ENCODE results near the gene CEP192. TPM values are rescaled to one million over a fixed set of nuclear protein-coding genes. Genes with fewer than 3 reads are reported as not detected.

The CEP192 gene
- total RNA-seq, 1 donor from 2014 or later = 13.9 TPM

DNA sequence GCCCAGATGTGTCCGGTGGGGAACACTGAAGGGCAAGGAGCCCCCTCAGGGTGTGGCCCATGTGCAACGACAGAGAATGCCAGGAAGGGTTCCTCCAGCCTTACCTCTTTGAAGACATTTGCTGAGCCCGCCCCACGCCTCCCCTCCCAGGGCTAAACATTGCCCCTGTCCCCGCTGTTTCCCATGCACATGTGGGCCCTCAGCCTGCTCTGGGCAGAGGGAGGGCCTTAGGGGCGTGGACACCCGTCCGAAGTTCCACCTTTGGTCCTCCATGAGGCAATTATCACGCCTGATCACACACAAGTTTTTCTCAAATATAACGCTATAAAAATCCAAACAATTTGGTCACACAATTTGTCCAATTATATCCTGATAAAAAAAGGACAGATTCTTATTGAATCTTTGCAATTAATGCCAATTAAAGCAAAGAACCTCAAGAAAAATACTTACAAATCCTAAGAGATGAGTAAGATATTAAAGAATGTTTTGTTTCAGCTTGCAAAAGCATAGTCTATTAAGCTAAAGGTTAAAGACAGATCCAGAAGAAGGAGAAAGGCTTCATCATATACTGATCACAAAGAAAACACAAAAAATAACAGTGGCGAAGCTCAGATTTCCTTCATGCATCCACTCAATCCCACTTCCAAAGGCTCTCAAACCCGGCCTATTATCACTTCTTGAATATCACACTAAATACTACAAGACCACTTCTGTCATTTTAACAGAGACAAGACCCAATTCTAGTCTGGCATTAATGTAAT, 172.2 kb downstream of the CEP192 start:
- no peak overlapping the region for H3K27ac ChIP-seq (ENCODE audit: low read depth, low read length)
- H3K4me2 ChIP-seq (ENCODE audit: low read length) = peak overlapping the region; percentile 7
- H3K79me2 ChIP-seq (ENCODE audit: insufficient read depth, low read length) = no peaks in the 10 kb centered on the region
- no peaks in the 10 kb centered on the region for H3K4me1 ChIP-seq (ENCODE audit: insufficient read depth, low read length)
- peaks cover 8% of the 10 kb centered on the region for H3K36me3 Mint-ChIP-seq (ENCODE audit: low read depth, unreplicated experiment)
- no peak overlapping the region for H3K4me3 Mint-ChIP-seq (ENCODE audit: unreplicated experiment)
- no peak overlapping the region for H2AFZ ChIP-seq (ENCODE audit: low read depth, low read length)
- H3K27ac Mint-ChIP-seq (ENCODE audit: unreplicated experiment) = no peak overlapping the region
- H3K27me3 Mint-ChIP-seq (ENCODE audit: low read depth, unreplicated experiment) = peaks cover 8% of the 10 kb centered on the region
- H3K9me3 ChIP-seq (ENCODE audit: insufficient read depth, low read depth, low read length) = no peaks in the 10 kb centered on the region
- no peaks in the 10 kb centered on the region for H3K27me3 ChIP-seq (ENCODE audit: insufficient read depth, low read length)
- no peaks in the 10 kb centered on the region for H3K4me1 Mint-ChIP-seq (ENCODE audit: low read depth, unreplicated experiment)
- peak; percentile 26 for DNase-seq (ENCODE audit: low read depth)
- no peaks in the 10 kb centered on the region for H4K20me1 ChIP-seq (ENCODE audit: insufficient read depth, low read length)
- H3K9me3 Mint-ChIP-seq (ENCODE audit: unreplicated experiment) = peaks cover 18% of the 10 kb centered on the region
- TF ChIP-seq EZH2 (IDR thresholded peaks at IDR 0.05; ENCODE audit: insufficient read depth, low read length) = no peak
- TF ChIP-seq, protein P1, sequence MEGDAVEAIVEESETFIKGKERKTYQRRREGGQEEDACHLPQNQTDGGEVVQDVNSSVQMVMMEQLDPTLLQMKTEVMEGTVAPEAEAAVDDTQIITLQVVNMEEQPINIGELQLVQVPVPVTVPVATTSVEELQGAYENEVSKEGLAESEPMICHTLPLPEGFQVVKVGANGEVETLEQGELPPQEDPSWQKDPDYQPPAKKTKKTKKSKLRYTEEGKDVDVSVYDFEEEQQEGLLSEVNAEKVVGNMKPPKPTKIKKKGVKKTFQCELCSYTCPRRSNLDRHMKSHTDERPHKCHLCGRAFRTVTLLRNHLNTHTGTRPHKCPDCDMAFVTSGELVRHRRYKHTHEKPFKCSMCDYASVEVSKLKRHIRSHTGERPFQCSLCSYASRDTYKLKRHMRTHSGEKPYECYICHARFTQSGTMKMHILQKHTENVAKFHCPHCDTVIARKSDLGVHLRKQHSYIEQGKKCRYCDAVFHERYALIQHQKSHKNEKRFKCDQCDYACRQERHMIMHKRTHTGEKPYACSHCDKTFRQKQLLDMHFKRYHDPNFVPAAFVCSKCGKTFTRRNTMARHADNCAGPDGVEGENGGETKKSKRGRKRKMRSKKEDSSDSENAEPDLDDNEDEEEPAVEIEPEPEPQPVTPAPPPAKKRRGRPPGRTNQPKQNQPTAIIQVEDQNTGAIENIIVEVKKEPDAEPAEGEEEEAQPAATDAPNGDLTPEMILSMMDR (IDR thresholded peaks at IDR 0.05; ENCODE audit: insufficient read depth, low read depth, low read length) = no peak
- H3K4me3 ChIP-seq (ENCODE audit: insufficient read depth, low read depth, low read length) = no peak overlapping the region
- H3K36me3 ChIP-seq (ENCODE audit: insufficient read depth, low read length) = no peaks in the 10 kb centered on the region
- H3K9ac ChIP-seq (ENCODE audit: low read length) = no peak overlapping the region
- FAIRE-seq = no peak

DNA sequence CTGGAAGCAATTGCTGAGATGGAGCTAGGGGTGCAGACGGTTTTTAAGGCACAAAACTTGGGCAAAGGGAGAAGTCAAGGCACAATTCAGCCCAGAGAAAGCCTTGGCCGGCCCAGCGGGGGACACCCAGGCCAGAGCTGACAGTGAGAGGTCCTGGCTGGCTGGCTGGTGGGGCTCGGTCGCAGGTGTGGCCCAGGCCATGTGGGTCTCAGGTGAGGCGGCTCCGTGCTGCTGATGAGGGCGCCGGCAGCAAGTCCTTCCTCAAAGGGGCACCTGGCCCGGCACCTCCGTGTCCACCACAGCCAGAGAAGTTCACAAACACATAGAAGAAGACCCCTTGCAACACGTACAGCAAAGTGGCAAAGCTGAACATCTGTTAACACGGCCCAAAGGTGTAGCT, 173.2 kb downstream of the CEP192 start:
- H3K79me2 ChIP-seq (ENCODE audit: insufficient read depth, low read length) = no peaks in the 10 kb centered on the region
- H3K36me3 Mint-ChIP-seq (ENCODE audit: low read depth, unreplicated experiment) = peaks cover 8% of the 10 kb centered on the region

More for the DNA sequence above, 173.2 kb downstream of the CEP192 start:
- Histone ChIP-seq H2AFZ (ENCODE audit: low read depth, low read length) (no peak overlapping the region), H3K9ac (ENCODE audit: low read length) (no peak overlapping the region), H4K20me1 (ENCODE audit: insufficient read depth, low read length) (no peaks in the 10 kb centered on the region), H3K36me3 (ENCODE audit: insufficient read depth, low read length) (no peaks in the 10 kb centered on the region), H3K4me3 (ENCODE audit: insufficient read depth, low read depth, low read length) (no peak overlapping the region), H3K4me1 (ENCODE audit: insufficient read depth, low read length) (no peaks in the 10 kb centered on the region), H3K27ac (ENCODE audit: low read depth, low read length) (no peak overlapping the region), H3K9me3 (ENCODE audit: insufficient read depth, low read depth, low read length) (no peaks in the 10 kb centered on the region), H3K4me2 (ENCODE audit: low read length) (no peak overlapping the region), H3K27me3 (ENCODE audit: insufficient read depth, low read length) (no peaks in the 10 kb centered on the region)
- Mint-ChIP-seq H3K9me3 (ENCODE audit: unreplicated experiment) (peaks cover 15% of the 10 kb centered on the region), H3K27me3 (ENCODE audit: low read depth, unreplicated experiment) (peaks cover 8% of the 10 kb centered on the region), H3K4me3 (ENCODE audit: unreplicated experiment) (no peak overlapping the region), H3K27ac (ENCODE audit: unreplicated experiment) (no peak overlapping the region), H3K4me1 (ENCODE audit: low read depth, unreplicated experiment) (no peaks in the 10 kb centered on the region)
- DNase-seq (ENCODE audit: low read depth) = no peak
- TF ChIP-seq, protein P1 (IDR thresholded peaks at IDR 0.05; ENCODE audit: insufficient read depth, low read depth, low read length) = no peak
- no peak for TF ChIP-seq EZH2 (IDR thresholded peaks at IDR 0.05; ENCODE audit: insufficient read depth, low read length)
- no peak for FAIRE-seq
